Bronchial epithelial cell (primary cell): ENCODE measurements around the gene HSD17B3. TPM values are rescaled to one million over a fixed set of nuclear protein-coding genes. Genes with fewer than 3 reads are reported as not detected.

Experiments used
- DNase-seq: peaks from one replicate; pipeline ENCODE4 v3.0.0-alpha.2; 2010; ENCODE audit warnings: low read depth
- FAIRE-seq: peaks from 2 replicates; lab custom pipeline; 2011; peaks lifted over from hg19 to GRCh38; lab: Jason Lieb, UNC
- H3K27me3 ChIP-seq: 2 replicates; pipeline ENCODE4 v1.5.1; 2011; ENCODE audit warnings: low read length; ENCODE audit not compliant: control insufficient read depth, insufficient read depth
- H3K36me3 ChIP-seq: 2 replicates; pipeline ENCODE4 v1.5.1; 2011; ENCODE audit warnings: low read length; ENCODE audit not compliant: control insufficient read depth, insufficient read depth
- H3K4me3 ChIP-seq: 2 replicates; pipeline ENCODE4 v1.5.1; 2011; ENCODE audit warnings: mild to moderate bottlenecking, low read depth, low read length, control low read depth
- CTCF ChIP-seq: IDR thresholded peaks from 2 replicates; pipeline ENCODE4 v1.5.1; 2011; ENCODE audit warnings: mild to moderate bottlenecking, moderate library complexity, low read length, control low read depth, inconsistent platforms; ENCODE audit not compliant: insufficient read depth, severe bottlenecking
- total RNA-seq: library from RNA; depleted of rRNA; stranded (reverse); fragments of >200 nt; gene quantifications from 2 replicates; pipeline ENCODE4 v1.2.1, GENCODE V29; 2014

Gene HSD17B3
- total RNA-seq, 1 donor from 2014 or later: 0.53 TPM

DNA sequence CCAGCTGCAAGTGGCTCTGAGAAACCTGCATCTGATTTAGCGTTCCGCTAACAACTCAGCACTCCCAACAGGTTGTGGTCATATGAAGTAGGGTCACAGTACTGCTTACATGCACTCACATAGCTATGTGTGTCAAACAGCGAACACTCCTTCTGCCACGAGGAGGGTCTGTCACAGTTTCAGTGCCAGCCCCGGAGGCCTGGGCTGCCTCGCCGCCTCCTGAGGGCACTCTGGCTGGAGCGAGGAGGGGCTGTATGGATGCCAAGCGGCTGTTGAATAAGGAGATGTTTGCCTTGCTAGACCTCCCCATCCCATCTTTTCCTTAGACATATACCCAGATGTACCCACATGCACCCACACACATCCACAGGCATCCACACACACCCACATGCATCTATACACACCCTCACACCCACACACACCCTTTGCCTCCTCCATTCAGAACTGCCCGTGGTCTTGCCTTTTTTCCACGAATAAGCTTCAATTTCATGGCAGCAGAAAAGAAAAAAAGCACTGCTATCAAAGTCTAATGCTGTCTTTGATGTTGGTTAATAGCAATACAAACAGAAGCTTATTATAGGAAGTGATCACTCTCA is 95.7 kb downstream of the HSD17B3 start:
- no peak overlapping the region for H3K4me3 ChIP-seq
- peaks cover 2% of the 10 kb centered on the region for H3K27me3 ChIP-seq
- DNase-seq: no peak
- no peak for TF ChIP-seq CTCF
- H3K36me3 ChIP-seq: no peaks in the 10 kb centered on the region
- FAIRE-seq: no peak

DNA sequence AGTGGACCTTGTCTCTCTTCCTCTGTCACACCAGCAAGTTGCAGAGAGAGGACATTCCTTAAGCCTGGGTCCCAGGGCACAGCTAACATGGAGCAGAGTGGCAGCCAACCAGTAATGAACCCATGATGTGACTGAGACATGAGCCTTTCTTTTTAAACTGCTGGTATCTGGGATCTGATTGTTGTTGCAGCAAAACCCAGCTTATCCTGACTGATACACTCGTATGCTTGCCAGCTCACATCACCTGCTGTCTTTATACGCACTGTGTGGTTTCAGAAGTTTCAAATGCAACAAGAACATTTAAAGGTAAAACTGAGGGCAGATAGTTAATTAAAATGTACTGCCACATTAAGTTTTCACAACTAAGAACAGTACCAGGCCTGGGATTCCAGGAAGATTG is 97.1 kb downstream of the HSD17B3 start:
- DNase-seq: no peak
- FAIRE-seq: no peak
- no peak for TF ChIP-seq CTCF
- Histone ChIP-seq H3K36me3 (no peaks in the 10 kb centered on the region), H3K27me3 (peaks cover 2% of the 10 kb centered on the region), H3K4me3 (no peak overlapping the region)

DNA sequence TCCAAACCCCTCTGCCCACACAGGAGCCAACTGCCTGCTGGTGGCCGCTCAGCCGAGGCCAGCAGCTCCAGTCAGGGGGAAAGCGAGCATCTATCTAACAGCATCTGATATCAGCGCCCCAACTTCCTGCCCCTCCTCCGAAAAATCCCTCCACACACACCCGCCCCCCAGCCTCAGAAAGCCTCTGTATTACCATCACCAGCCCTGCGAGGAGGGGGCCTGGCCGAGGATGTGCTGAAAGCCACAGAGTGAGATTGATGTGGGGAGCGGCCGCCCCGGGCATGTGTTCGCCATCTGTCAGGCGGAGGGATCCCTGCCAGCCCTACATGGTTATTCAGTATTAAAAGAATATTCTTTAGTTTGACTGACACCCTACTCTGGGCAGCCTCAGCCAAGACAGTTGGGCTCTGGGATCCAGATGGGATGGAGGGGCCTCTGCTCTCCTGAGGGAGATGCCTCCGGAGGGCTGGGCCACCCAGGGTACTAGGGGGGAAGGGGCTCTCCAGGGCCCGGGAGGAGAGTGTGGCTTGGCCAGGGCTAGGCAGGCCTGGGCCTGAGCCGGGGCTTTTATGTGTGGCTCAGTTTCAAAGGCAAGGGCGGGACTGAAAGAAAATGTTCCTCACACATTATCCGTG is 98.0 kb downstream of the HSD17B3 start:
- Histone ChIP-seq H3K4me3 (no peak overlapping the region), H3K27me3 (peaks cover 2% of the 10 kb centered on the region), H3K36me3 (no peaks in the 10 kb centered on the region)
- no peak for TF ChIP-seq CTCF
- no peak for DNase-seq
- FAIRE-seq: no peak

- no peaks in the 10 kb centered on the region for H3K36me3 ChIP-seq
- H3K27me3 ChIP-seq: peaks cover 2% of the 10 kb centered on the region
- FAIRE-seq: no peak
- H3K4me3 ChIP-seq: no peak overlapping the region
- no peak for DNase-seq
- no peak for TF ChIP-seq CTCF
Observed at GRCh38 chr9:96202971-96203780, 98.8 kb downstream of the HSD17B3 start.

GRCh38 chr9:96201140-96201539 is 100.8 kb downstream of the HSD17B3 start:
- Histone ChIP-seq H3K27me3 (peaks cover 2% of the 10 kb centered on the region), H3K4me3 (no peak overlapping the region), H3K36me3 (no peaks in the 10 kb centered on the region)
- FAIRE-seq: no peak
- no peak for TF ChIP-seq CTCF
- no peak for DNase-seq
